Loucy (cell line): ENCODE results near the gene B4GALNT3.

Experiments used
- H2AFZ ChIP-seq: fragments of 200-600 bp; sonication (generic); 2 replicates; pipeline ENCODE4 v1.6.0; 2016; ENCODE audit warnings: antibody characterized with exemption, mild to moderate bottlenecking, low read length, moderate library complexity
- H3F3A ChIP-seq: fragments of 200-600 bp; 2 replicates; pipeline ENCODE4 v1.6.0; 2016; ENCODE audit warnings: antibody characterized with exemption, low read depth, mild to moderate bottlenecking
- H3K27me3 ChIP-seq: fragments of 200-600 bp; sonication (generic); 2 replicates; pipeline ENCODE4 v1.6.1; 2014; ENCODE audit warnings: low read length, mild to moderate bottlenecking; ENCODE audit not compliant: insufficient read depth, poor library complexity, severe bottlenecking
- H3K36me3 ChIP-seq: fragments of 200-600 bp; sonication (generic); 2 replicates; pipeline ENCODE4 v1.6.1; 2016; ENCODE audit warnings: low read length; ENCODE audit not compliant: insufficient read depth
- H3K4me1 ChIP-seq: fragments of 200-600 bp; sonication (generic); 2 replicates; pipeline ENCODE4 v1.5.1; 2014; ENCODE audit warnings: low read length, mild to moderate bottlenecking; ENCODE audit not compliant: insufficient read depth, poor library complexity, severe bottlenecking
- H3K4me2 ChIP-seq: fragments of 200-600 bp; sonication (generic); 2 replicates; pipeline ENCODE4 v1.6.0; 2014; ENCODE audit warnings: antibody characterized with exemption, low read length, low read depth, mild to moderate bottlenecking; ENCODE audit not compliant: poor library complexity, severe bottlenecking
- H3K4me3 ChIP-seq: fragments of 200-600 bp; sonication (generic); 2 replicates; pipeline ENCODE4 v1.5.1; 2014; ENCODE audit warnings: low read length, mild to moderate bottlenecking, mixed read lengths; ENCODE audit not compliant: poor library complexity, severe bottlenecking
- H3K79me2 ChIP-seq: fragments of 200-600 bp; sonication (generic); 2 replicates; pipeline ENCODE4 v1.6.1; 2014; ENCODE audit warnings: low read length; ENCODE audit not compliant: insufficient read depth
- H3K9ac ChIP-seq: fragments of 200-600 bp; sonication (generic); 2 replicates; pipeline ENCODE4 v1.6.0; 2014; ENCODE audit warnings: mild to moderate bottlenecking, low read depth, low read length, moderate library complexity; ENCODE audit not compliant: poor library complexity, severe bottlenecking
- H3K9me2 ChIP-seq: fragments of 200-600 bp; sonication (generic); replicated peaks from 2 replicates; pipeline ENCODE4 v1.6.1; 2016; ENCODE audit warnings: low read depth, low read length, mixed read lengths
- H3K9me3 ChIP-seq: fragments of 200-600 bp; sonication (generic); 2 replicates; pipeline ENCODE4 v1.6.1; 2014; ENCODE audit warnings: mild to moderate bottlenecking, antibody characterized with exemption, low read length, low read depth; ENCODE audit not compliant: insufficient read depth
- H4K20me1 ChIP-seq: fragments of 200-600 bp; sonication (generic); 2 replicates; pipeline ENCODE4 v1.6.0; 2014; ENCODE audit warnings: antibody characterized with exemption, low read length, mild to moderate bottlenecking; ENCODE audit not compliant: insufficient read depth, poor library complexity, severe bottlenecking
- CTCF ChIP-seq: fragments of 200-600 bp; sonication (generic); conservative IDR thresholded peaks from 2 replicates; pipeline ENCODE4 v1.5.1; 2014; ENCODE audit warnings: mild to moderate bottlenecking, antibody characterized with exemption, low read length
- EZH2phosphoT487 ChIP-seq: fragments of 200-600 bp; IDR thresholded peaks from 2 replicates; pipeline ENCODE4 v1.6.1; 2018; ENCODE audit warnings: antibody characterized with exemption, mild to moderate bottlenecking, moderate library complexity, borderline replicate concordance

The B4GALNT3 gene

GRCh38 chr12:569803-570434 is 110.2 kb downstream of the B4GALNT3 start:
- Histone ChIP-seq H2AFZ (peak overlapping the region; percentile 62), H3K9me2 (no peaks in the 10 kb centered on the region), H3K27me3 (no peaks in the 10 kb centered on the region), H3K4me2 (peak overlapping the region; percentile 85), H3K4me3 (peak overlapping the region; percentile 75), H3K9ac (peak overlapping the region; percentile 58), H3F3A (peaks cover 3% of the 10 kb centered on the region; the same call in 1 of the 2 replicates), H4K20me1 (no peaks in the 10 kb centered on the region), H3K4me1 (peaks cover 47% of the 10 kb centered on the region), H3K36me3 (no peaks in the 10 kb centered on the region), H3K9me3 (no peaks in the 10 kb centered on the region), H3K79me2 (peaks cover 15% of the 10 kb centered on the region; the same call in 1 of the 2 replicates)
- peak; percentile 89 for TF ChIP-seq CTCF
- TF ChIP-seq EZH2phosphoT487: no peak

- Histone ChIP-seq H3K27me3 (no peaks in the 10 kb centered on the region), H3F3A (peaks cover 3% of the 10 kb centered on the region; the same call in 1 of the 2 replicates), H3K9ac (peak overlapping the region; percentile 58), H4K20me1 (no peaks in the 10 kb centered on the region), H3K36me3 (no peaks in the 10 kb centered on the region), H3K4me3 (peak overlapping the region; percentile 75), H3K4me2 (peak overlapping the region; percentile 85), H3K9me2 (no peaks in the 10 kb centered on the region), H3K79me2 (peaks cover 15% of the 10 kb centered on the region; the same call in 1 of the 2 replicates), H2AFZ (peak overlapping the region; percentile 62; the same call in 1 of the 2 replicates), H3K9me3 (no peaks in the 10 kb centered on the region), H3K4me1 (peaks cover 47% of the 10 kb centered on the region)
- no peak for TF ChIP-seq EZH2phosphoT487
- TF ChIP-seq CTCF: no peak
Observed at GRCh38 chr12:570435-570920, 110.7 kb downstream of the B4GALNT3 start.

- Histone ChIP-seq H2AFZ (no peak overlapping the region), H3K4me1 (peaks cover 46% of the 10 kb centered on the region), H3K27me3 (no peaks in the 10 kb centered on the region), H3K4me3 (no peak overlapping the region), H3K36me3 (no peaks in the 10 kb centered on the region), H4K20me1 (no peaks in the 10 kb centered on the region), H3K4me2 (no peak overlapping the region), H3K9me2 (no peaks in the 10 kb centered on the region), H3K9me3 (no peaks in the 10 kb centered on the region), H3F3A (peaks cover 3% of the 10 kb centered on the region; the same call in 1 of the 2 replicates), H3K9ac (no peak overlapping the region), H3K79me2 (peaks cover 14% of the 10 kb centered on the region; the same call in 1 of the 2 replicates)
- no peak for TF ChIP-seq CTCF
- no peak for TF ChIP-seq EZH2phosphoT487
Observed at GRCh38 chr12:570921-571794, 111.4 kb downstream of the B4GALNT3 start.
